RWPE2 (cell line): ENCODE data around the gene PITPNM3.

Experiments
- ATAC-seq: fragments of 200-7000 bp; cut with Tn5 transposase; 3 replicates; pipeline ENCODE4 v1.9.1; 2021; ENCODE audit warnings: low read depth
- DNase-seq: peaks from one replicate; pipeline ENCODE4 v3.0.0-alpha.2; 2020; ENCODE audit warnings: low spot score
- H3K27ac ChIP-seq: fragments of 450-650 bp; 2 replicates; pipeline ENCODE4 v1.5.1; 2017; ENCODE audit warnings: mild to moderate bottlenecking; ENCODE audit not compliant: poor library complexity, severe bottlenecking
- H3K27me3 ChIP-seq: fragments of 250-450 bp; sonication (Bioruptor Pico); 2 replicates; pipeline ENCODE4 v1.5.1; 2021; ENCODE audit warnings: mild to moderate bottlenecking, moderate library complexity; ENCODE audit not compliant: insufficient read depth, poor library complexity, severe bottlenecking
- H3K36me3 ChIP-seq: fragments of 250-450 bp; sonication (Bioruptor Pico); 2 replicates; pipeline ENCODE4 v1.5.1; 2020; ENCODE audit warnings: low read depth, mild to moderate bottlenecking, moderate library complexity
- H3K4me1 ChIP-seq: fragments of 250-450 bp; sonication (Bioruptor Pico); 2 replicates; pipeline ENCODE4 v1.5.1; 2021; ENCODE audit warnings: mild to moderate bottlenecking, moderate library complexity; ENCODE audit not compliant: insufficient read depth, poor library complexity, severe bottlenecking
- H3K4me3 ChIP-seq: fragments of 250-450 bp; sonication (Bioruptor Pico); 2 replicates; pipeline ENCODE4 v1.5.1; 2021; ENCODE audit warnings: mild to moderate bottlenecking, moderate library complexity; ENCODE audit not compliant: severe bottlenecking
- H3K9me3 ChIP-seq: fragments of 250-450 bp; sonication (Bioruptor Pico); 2 replicates; pipeline ENCODE4 v1.5.1; 2021; ENCODE audit warnings: mild to moderate bottlenecking, moderate library complexity; ENCODE audit not compliant: severe bottlenecking
- TF ChIP-seq, protein P1 (sequence below): fragments of 450-650 bp; IDR thresholded peaks from one replicate; pipeline ENCODE4 v1.5.1; 2017; ENCODE audit warnings: mild to moderate bottlenecking, moderate library complexity; ENCODE audit not compliant: poor library complexity, severe bottlenecking

The PITPNM3 gene

DNA sequence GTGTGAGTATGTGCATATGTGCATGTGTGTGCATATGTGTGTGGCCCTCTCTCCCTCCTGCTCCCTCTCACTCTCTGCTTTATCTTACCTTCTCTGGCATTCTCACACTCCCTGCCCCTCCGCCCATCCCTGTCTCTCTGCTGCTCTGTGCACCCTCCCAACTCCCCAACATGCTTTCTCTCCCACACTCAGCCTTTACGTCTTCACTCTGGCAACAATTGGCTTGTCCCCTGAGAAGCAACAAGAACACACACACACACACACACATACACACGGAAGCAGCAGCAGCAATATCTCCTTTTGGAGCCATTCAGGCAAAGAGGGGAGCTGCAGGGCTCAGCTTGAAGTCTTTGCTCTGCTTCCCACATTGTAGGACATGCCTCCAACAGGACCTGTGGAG, 27.8 kb downstream of the PITPNM3 start:
- ATAC-seq (no peak), DNase-seq (no peak)
- Histone ChIP-seq H3K4me1 (peaks cover 9% of the 10 kb centered on the region), H3K4me3 (no peak overlapping the region), H3K9me3 (no peaks in the 10 kb centered on the region), H3K27ac (no peak overlapping the region), H3K36me3 (no peaks in the 10 kb centered on the region), H3K27me3 (no peaks in the 10 kb centered on the region)
- TF ChIP-seq, protein P1, sequence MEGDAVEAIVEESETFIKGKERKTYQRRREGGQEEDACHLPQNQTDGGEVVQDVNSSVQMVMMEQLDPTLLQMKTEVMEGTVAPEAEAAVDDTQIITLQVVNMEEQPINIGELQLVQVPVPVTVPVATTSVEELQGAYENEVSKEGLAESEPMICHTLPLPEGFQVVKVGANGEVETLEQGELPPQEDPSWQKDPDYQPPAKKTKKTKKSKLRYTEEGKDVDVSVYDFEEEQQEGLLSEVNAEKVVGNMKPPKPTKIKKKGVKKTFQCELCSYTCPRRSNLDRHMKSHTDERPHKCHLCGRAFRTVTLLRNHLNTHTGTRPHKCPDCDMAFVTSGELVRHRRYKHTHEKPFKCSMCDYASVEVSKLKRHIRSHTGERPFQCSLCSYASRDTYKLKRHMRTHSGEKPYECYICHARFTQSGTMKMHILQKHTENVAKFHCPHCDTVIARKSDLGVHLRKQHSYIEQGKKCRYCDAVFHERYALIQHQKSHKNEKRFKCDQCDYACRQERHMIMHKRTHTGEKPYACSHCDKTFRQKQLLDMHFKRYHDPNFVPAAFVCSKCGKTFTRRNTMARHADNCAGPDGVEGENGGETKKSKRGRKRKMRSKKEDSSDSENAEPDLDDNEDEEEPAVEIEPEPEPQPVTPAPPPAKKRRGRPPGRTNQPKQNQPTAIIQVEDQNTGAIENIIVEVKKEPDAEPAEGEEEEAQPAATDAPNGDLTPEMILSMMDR, result no peak

- Histone ChIP-seq H3K4me1 (peaks cover 15% of the 10 kb centered on the region), H3K36me3 (no peaks in the 10 kb centered on the region; the same call in 1 of the 2 replicates), H3K27ac (no peak overlapping the region), H3K27me3 (no peaks in the 10 kb centered on the region), H3K9me3 (no peaks in the 10 kb centered on the region), H3K4me3 (no peak overlapping the region)
- DNase-seq (no peak), ATAC-seq (no peak)
- TF ChIP-seq, protein P1, result no peak
Observed at GRCh38 chr17:6526362-6527152, 29.8 kb downstream of the PITPNM3 start.

- ATAC-seq (no peak), DNase-seq (no peak)
- H3K27ac ChIP-seq, result no peak overlapping the region
- peaks cover 8% of the 10 kb centered on the region; the same call in 1 of the 2 replicates for H3K36me3 ChIP-seq
- no peaks in the 10 kb centered on the region for H3K27me3 ChIP-seq
- no peaks in the 10 kb centered on the region for H3K9me3 ChIP-seq
- no peak overlapping the region for H3K4me3 ChIP-seq
- peaks cover 15% of the 10 kb centered on the region for H3K4me1 ChIP-seq
- TF ChIP-seq, protein P1, result no peak
Observed at GRCh38 chr17:6525731-6526130, 30.6 kb downstream of the PITPNM3 start.

- no peaks in the 10 kb centered on the region for H3K9me3 ChIP-seq
- ATAC-seq (no peak), DNase-seq (no peak)
- peaks cover 15% of the 10 kb centered on the region for H3K4me1 ChIP-seq
- H3K27me3 ChIP-seq, result no peaks in the 10 kb centered on the region
- TF ChIP-seq, protein P1, result no peak
- peak overlapping the region; percentile 49 for H3K27ac ChIP-seq
- H3K36me3 ChIP-seq, result peaks cover 14% of the 10 kb centered on the region; the same call in 1 of the 2 replicates
- no peak overlapping the region for H3K4me3 ChIP-seq
Observed at GRCh38 chr17:6525141-6525540, 31.2 kb downstream of the PITPNM3 start.

DNA sequence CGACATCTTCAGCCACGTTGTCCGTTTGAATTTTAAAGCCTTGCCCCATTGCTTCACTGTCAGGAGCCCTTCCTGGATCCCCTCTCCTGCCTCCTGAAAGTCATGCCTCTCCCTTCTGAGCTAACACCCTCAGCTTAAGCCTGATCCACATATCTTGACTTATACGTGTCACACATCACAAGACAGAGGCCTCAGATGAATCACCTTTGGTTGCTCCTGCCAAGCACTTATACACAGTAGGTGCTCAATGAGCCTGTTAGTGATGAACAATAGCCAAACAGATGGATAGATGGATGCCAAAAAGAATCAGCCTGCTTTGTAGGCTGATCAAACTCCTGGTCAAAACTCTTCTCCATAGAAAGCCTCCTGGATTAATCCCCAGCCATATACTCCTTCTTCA, 31.8 kb downstream of the PITPNM3 start:
- Histone ChIP-seq H3K4me1 (peaks cover 15% of the 10 kb centered on the region), H3K27me3 (no peaks in the 10 kb centered on the region), H3K36me3 (peaks cover 14% of the 10 kb centered on the region; the same call in 1 of the 2 replicates), H3K9me3 (no peaks in the 10 kb centered on the region), H3K27ac (peak overlapping the region; percentile 49), H3K4me3 (no peak overlapping the region)
- peak; percentile 93 for ATAC-seq
- DNase-seq, result no peak
- TF ChIP-seq, protein P1, result no peak
